ENCODE measurements around the gene SPEN.

DNA sequence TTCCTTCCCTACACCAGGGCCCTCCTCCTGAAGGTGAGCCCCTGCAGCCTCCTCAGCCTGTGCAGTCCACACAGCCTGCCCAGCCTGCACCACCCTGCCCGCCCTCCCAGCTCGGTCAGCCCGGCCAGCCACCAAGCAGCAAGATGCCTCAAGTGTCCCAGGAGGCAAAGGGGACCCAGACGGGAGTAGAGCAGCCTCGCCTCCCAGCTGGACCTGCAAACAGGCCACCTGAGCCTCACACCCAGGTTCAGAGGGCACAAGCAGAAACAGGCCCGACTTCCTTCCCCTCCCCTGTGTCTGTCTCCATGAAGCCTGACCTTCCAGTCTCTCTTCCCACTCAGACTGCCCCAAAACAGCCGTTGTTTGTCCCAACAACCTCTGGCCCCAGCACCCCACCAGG, 89.6 kb downstream of the SPEN start:
- TF ChIP-seq, protein P1, sequence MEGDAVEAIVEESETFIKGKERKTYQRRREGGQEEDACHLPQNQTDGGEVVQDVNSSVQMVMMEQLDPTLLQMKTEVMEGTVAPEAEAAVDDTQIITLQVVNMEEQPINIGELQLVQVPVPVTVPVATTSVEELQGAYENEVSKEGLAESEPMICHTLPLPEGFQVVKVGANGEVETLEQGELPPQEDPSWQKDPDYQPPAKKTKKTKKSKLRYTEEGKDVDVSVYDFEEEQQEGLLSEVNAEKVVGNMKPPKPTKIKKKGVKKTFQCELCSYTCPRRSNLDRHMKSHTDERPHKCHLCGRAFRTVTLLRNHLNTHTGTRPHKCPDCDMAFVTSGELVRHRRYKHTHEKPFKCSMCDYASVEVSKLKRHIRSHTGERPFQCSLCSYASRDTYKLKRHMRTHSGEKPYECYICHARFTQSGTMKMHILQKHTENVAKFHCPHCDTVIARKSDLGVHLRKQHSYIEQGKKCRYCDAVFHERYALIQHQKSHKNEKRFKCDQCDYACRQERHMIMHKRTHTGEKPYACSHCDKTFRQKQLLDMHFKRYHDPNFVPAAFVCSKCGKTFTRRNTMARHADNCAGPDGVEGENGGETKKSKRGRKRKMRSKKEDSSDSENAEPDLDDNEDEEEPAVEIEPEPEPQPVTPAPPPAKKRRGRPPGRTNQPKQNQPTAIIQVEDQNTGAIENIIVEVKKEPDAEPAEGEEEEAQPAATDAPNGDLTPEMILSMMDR (IDR thresholded peaks at IDR 0.05; ENCODE audit: insufficient read depth, low read depth, low read length): no peak
- TF ChIP-seq EZH2 (IDR thresholded peaks at IDR 0.05; ENCODE audit: insufficient read depth, low read length): no peak

All from astrocyte (in vitro differentiated cells and primary cell).